Thoracic aorta (tissue), 2 donors: ENCODE results near the gene ESYT3. TPM values are rescaled to one million over a fixed set of nuclear protein-coding genes. Genes with fewer than 3 reads are reported as not detected.

Experiments
- ATAC-seq: fragments of 150-250 bp; one replicate; pipeline ENCODE4 v1.8.0; 2017; ENCODE audit warnings: low read depth; ENCODE audit not compliant: insufficient number of reproducible peaks, low FRiP score
- DNase-seq: peaks from one replicate; pipeline ENCODE4 v3.0.0-alpha.2; 2020; ENCODE audit warnings: low spot score
- H3K27ac ChIP-seq, 2 donors: fragments of 200-600 bp; sonication (generic); 1 replicate in 1 of 2; 2 replicates in 1 of 2; pipeline ENCODE4 v1.5.1; 2016; ENCODE audit warnings: mild to moderate bottlenecking in 2 of 2, moderate library complexity in 2 of 2
- H3K27me3 ChIP-seq: fragments of 200-600 bp; sonication (generic); replicated peaks from 2 replicates; pipeline ENCODE4 v1.6.0; 2016; ENCODE audit warnings: mild to moderate bottlenecking; ENCODE audit not compliant: insufficient read depth
- H3K36me3 ChIP-seq: fragments of 200-600 bp; sonication (generic); one replicate; pipeline ENCODE4 v1.5.1; 2016
- H3K4me1 ChIP-seq, 2 donors: fragments of 200-600 bp; sonication (generic); 1 replicate in 1 of 2; 2 replicates in 1 of 2; pipeline versions ENCODE4 v1.5.1 to v1.6.0; 2016; ENCODE audit warnings: low read depth in 2 of 2, mild to moderate bottlenecking in 1 of 2; ENCODE audit not compliant: control insufficient read depth in 1 of 2
- H3K4me3 ChIP-seq: fragments of 200-600 bp; sonication (generic); 2 replicates; pipeline ENCODE4 v1.5.1; 2016; ENCODE audit warnings: mild to moderate bottlenecking
- H3K9me3 ChIP-seq: fragments of 200-600 bp; sonication (generic); 2 replicates; pipeline ENCODE4 v1.5.1; 2016
- CTCF ChIP-seq: fragments of 200-600 bp; sonication (generic); IDR thresholded peaks from one replicate; pipeline ENCODE4 v1.5.1; 2019; ENCODE audit warnings: antibody characterized with exemption
- total RNA-seq, 2 donors: library from RNA; depleted of rRNA; stranded (reverse); fragments of >200 nt; gene quantifications; one replicate each; pipeline versions ENCODE4 v1.1.0 to v1.2.3, GENCODE V29; 2016

ESYT3 gene
- total RNA-seq, 2 donors from 2014 or later = 1.9 to 7.1 TPM

- Histone ChIP-seq H3K4me1 (no peaks in the 10 kb centered on the region), H3K9me3 (no peaks in the 10 kb centered on the region), H3K27ac (no peak overlapping the region), H3K27me3 (no peaks in the 10 kb centered on the region), H3K4me3 (no peak overlapping the region), H3K36me3 (no peaks in the 10 kb centered on the region)
- no peak for ATAC-seq
- TF ChIP-seq CTCF = no peak
- no peak for DNase-seq
Measured at GRCh38 chr3:138468451-138468850, 34.0 kb downstream of the ESYT3 start.

- ATAC-seq = no peak
- no peak overlapping the region for H3K27ac ChIP-seq
- H3K9me3 ChIP-seq = no peaks in the 10 kb centered on the region
- TF ChIP-seq CTCF = no peak
- no peaks in the 10 kb centered on the region for H3K36me3 ChIP-seq
- no peak for DNase-seq
- no peaks in the 10 kb centered on the region for H3K27me3 ChIP-seq
- H3K4me3 ChIP-seq = no peak overlapping the region
- H3K4me1 ChIP-seq = no peaks in the 10 kb centered on the region
Measured at GRCh38 chr3:138468886-138469285, 34.5 kb downstream of the ESYT3 start.

- H3K36me3 ChIP-seq = no peaks in the 10 kb centered on the region
- no peak for TF ChIP-seq CTCF
- H3K27me3 ChIP-seq = no peaks in the 10 kb centered on the region
- H3K27ac ChIP-seq = no peak overlapping the region
- no peak overlapping the region for H3K4me3 ChIP-seq
- ATAC-seq (no peak), DNase-seq (no peak)
- no peaks in the 10 kb centered on the region for H3K9me3 ChIP-seq
- no peaks in the 10 kb centered on the region for H3K4me1 ChIP-seq
Measured at GRCh38 chr3:138469874-138470273, 35.5 kb downstream of the ESYT3 start.

GRCh38 chr3:138470687-138471086 is 36.3 kb downstream of the ESYT3 start:
- no peak for DNase-seq

GRCh38 chr3:138471481-138471880 is 37.1 kb downstream of the ESYT3 start:
- Histone ChIP-seq H3K27me3 (no peaks in the 10 kb centered on the region), H3K36me3 (no peaks in the 10 kb centered on the region), H3K9me3 (no peaks in the 10 kb centered on the region), H3K4me3 (no peak overlapping the region), H3K4me1 (no peaks in the 10 kb centered on the region), H3K27ac (no peak overlapping the region)
- DNase-seq = no peak
- ATAC-seq = no peak
- no peak for TF ChIP-seq CTCF

More at GRCh38 chr3:138470687-138471086, 36.3 kb downstream of the ESYT3 start:
- H3K27me3 ChIP-seq = no peaks in the 10 kb centered on the region
- no peaks in the 10 kb centered on the region for H3K9me3 ChIP-seq
- no peaks in the 10 kb centered on the region for H3K36me3 ChIP-seq
- H3K4me3 ChIP-seq = no peak overlapping the region
- no peaks in the 10 kb centered on the region for H3K4me1 ChIP-seq
- no peak for ATAC-seq
- TF ChIP-seq CTCF = no peak
- H3K27ac ChIP-seq = no peak overlapping the region
